HG03066 (cell line): ENCODE results near the gene LRIF1.
"Not testable (repeated sequence)": the region's sequence is repeated elsewhere in the genome, so short reads cannot be mapped to it uniquely, and the experiment has no call there.

Experiments used
- ATAC-seq: cut with Tn5 transposase; IDR thresholded peaks from one replicate; pipeline ENCODE4 v1.9.1; 2021; ENCODE audit warnings: low read depth; ENCODE audit not compliant: unreplicated experiment

Gene LRIF1, protein sequence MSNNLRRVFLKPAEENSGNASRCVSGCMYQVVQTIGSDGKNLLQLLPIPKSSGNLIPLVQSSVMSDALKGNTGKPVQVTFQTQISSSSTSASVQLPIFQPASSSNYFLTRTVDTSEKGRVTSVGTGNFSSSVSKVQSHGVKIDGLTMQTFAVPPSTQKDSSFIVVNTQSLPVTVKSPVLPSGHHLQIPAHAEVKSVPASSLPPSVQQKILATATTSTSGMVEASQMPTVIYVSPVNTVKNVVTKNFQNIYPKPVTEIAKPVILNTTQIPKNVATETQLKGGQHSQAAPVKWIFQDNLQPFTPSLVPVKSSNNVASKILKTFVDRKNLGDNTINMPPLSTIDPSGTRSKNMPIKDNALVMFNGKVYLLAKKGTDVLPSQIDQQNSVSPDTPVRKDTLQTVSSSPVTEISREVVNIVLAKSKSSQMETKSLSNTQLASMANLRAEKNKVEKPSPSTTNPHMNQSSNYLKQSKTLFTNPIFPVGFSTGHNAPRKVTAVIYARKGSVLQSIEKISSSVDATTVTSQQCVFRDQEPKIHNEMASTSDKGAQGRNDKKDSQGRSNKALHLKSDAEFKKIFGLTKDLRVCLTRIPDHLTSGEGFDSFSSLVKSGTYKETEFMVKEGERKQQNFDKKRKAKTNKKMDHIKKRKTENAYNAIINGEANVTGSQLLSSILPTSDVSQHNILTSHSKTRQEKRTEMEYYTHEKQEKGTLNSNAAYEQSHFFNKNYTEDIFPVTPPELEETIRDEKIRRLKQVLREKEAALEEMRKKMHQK

DNA sequence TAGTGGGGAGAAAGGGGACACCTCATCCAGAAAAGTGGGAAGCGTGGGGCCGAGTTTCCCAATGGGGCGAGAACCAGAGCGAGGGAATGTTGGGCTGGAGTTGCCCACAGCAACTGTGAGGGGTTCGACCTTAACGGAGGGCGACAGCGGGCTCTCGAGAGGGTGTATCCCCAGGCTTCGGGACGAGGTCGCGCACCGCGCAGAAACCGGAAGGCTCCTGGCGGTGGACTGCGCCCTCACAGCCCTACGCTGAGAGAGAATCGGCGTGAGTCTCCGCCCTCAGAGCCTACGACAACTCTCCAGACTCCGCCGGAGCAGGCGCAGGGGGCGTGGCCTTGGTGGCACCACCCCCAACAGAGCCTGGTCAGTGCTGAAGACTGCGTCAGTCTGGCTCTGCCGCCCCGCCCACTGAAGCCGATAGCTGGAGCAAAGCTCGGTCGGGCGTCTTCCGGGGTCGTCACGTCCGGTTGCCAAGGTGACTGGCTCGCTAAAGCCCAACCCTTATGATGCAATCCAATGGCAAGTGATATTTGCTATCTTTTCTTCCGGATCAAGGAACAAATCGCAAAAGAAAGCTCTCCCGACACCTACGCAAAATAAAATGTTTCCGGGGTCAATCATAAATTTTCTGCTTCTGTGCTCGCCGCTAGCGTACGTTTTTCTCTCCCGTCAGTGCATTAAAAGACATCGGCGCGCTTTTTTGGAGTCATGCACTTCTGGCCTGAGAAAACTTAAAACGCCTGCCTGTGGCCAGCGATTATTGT, at the start of gene LRIF1:
Gene LRIF1, minus strand, starts transcription at position 232 of the 764 bp plus-strand sequence. CDS start 234 bp downstream, outside the sequence.
- ATAC-seq = peak; percentile 95

DNA sequence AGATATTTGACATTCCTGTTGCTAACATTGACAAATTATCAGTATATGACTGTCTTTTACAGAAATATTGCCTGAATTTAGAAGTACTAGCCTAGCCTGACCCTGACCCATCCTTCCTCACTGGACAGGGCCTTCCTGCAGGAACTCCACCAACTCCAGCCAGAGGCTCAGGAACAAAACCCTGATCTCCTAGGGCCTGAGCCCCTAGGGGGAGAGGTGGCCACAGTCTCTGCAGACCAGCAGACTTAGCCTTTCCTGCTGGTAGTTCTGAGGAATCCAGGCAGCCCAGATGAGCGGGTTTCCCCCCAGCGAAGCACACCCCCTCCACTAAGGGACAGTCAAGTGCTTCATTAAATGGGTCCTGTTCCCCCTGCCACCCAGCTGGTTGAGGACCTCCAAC, 44.3 kb upstream of the LRIF1 start:
- no peak for ATAC-seq

DNA sequence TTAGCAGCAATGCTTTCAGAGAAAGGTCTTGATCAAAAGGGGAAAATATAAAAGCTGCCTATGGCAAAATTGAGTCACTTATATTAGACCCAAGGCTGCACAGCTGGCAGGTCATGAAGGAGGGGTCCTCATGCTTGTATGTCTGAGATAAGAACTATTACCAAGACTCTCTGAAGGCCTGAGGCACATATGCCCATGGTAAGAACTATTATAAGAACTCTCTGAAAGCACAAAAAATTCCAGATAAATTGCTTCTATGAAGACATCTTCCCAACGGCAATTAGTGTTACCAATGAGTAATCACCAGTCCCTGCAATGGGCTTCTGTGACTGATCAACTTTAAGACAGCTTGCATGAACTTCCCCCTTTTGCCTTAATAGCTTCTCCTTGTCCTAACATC, 42.8 kb upstream of the LRIF1 start:
- ATAC-seq = no peak

DNA sequence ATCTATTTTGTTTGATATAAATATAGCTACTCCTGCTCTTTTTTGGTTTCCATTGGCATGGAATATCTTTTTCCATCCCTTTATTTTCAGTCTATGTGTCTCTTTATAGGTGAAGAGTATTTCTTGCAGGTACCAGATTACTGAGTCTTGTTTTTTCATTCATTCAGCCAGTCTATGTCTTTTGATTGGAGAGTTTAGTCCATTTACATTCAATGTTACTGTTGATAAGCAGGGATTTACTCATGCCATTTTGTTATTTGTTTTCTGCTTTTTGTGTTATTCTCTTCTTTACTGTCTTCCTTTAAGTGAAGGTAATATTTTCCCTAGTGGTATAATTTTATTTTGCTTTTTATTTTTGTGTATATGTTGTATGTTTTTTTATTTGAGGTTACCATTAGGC, 35.9 kb upstream of the LRIF1 start:
- not testable (repeated sequence) for ATAC-seq

DNA sequence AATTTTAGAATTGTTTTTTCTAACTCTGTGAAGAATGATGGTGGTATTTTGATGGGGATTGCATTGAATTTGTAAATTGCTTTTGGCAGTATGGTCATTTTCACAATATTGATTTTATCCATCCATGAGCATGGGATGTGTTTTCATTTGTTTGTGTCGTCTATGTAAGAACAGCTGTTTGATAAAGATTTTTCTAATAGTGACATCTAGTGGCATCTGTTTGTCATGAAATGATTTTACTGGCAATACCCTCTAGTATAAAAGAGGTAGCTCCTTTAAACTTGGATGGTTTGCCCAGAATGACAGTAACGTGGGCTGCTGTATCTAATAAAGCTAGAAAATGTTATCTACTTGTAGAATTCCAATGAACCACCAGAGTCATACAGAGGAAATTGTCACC, 28.6 kb upstream of the LRIF1 start:
- ATAC-seq = not testable (repeated sequence)

DNA sequence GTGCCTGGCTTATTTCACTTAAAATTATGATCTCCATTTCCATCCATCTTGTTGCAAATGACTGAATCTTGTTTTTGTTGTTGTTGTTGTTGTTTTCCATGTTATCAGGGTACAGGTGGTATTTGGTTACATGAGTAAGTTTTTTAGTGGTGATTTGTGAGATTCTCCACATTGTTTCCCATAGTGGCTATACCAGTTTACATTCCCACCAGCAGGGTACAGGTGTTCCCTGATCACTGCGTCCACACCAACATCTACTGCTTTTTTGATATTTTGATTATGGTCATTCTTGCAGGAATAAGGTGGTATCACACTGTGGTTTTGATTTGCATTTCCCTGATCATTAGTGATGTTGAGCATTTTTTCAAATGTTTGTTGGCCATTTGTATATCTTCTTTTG, 27.6 kb upstream of the LRIF1 start:
- ATAC-seq = not testable (repeated sequence)

DNA sequence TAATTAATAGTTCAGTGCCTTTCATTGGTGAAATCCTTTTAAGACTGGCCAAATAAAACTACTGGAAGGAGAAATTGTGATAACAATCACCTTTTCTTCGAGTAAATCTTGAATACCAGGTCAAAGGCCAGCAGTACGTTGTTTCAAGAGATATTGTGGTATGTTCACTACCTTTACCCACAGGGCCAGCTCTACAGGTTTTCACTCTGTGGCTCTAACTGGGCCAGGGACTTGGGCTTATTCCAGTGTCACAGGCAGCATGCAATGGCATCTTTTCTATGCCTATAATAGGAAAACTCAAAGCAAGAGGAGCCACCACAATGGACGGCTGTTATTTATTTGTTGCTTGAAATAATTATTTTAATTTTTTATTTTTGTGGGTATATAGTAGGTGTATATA, 26.8 kb upstream of the LRIF1 start:
- no peak for ATAC-seq

DNA sequence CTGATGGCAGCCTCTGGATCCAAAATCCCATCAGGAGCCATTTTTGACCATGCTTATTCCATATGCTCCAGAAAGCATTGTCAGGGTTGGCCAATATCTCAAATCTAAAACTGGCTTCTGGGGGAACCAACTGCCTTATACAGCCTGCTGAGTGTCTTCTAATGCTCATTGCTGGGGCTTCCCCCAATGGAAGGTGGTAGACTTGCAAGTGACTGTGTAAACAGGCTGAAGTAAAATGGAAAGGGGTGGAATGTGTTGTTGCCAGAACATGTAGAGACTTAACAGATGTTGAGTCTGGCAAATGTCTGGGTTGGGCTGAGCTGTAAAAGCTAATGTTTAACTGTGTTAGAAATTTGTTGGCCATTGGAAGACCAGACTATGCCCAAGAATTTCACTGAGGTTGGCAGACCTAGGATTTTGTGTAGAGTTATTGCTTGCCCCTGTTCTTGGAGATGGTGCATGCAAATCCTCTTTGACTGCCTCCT, 22.7 kb upstream of the LRIF1 start:
- ATAC-seq = no peak

DNA sequence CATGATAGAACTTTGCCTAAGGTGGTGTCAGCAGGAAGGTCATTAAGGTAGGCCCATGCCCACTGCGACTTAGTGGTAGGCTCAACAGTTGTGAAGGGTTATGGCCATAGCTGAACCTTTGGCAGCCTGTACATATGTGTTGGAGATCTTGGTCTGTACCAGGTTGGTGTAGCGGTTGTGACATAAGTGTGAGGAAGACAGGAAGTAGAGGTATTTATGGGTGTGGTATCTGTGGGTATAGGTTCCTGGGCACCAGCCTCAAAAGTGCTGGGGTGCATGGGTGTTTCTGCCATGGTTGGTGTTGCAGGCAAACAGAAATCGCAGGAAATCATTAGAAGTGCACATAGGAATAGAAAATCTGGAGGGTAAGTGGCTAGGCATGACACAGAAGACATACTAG, 18.6 kb upstream of the LRIF1 start:
- no peak for ATAC-seq

DNA sequence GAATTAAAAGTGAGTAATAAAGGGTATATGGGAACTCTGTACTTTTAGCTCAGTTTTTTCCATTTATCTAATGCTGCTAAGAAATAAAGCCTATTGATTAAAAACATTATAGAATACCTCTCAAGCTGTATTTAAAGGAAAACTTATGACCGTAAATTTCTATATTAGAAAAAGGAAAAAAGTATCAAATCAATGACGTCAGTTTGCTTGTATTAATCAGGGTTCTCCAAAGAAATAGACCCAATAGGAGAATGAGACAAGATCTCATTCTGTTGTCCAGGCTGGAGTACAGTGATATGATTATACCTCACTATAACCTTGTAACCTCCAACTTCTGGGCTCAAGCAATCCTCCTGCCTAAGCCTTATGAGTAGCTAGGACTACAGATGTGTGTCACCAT, 15.4 kb upstream of the LRIF1 start:
- ATAC-seq = no peak

DNA sequence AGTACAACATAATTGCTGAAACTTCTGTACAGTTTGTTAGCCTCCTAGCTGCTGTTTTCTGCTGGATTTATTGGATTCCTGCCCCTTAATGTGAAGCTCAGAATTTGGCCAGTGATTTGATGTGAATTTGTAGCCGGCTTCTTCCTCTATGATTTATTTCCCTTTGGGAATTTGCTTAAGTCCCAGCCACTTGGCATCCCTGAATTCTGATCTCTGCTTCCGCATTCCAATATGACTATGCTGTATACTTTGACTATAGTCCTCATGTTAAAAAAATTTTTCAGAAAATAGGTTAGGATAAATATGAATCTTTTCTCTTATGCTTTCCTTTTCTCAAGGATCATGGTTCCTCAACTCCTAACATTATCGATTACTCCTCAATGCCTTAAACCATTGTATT, 12.4 kb upstream of the LRIF1 start:
- ATAC-seq = no peak

DNA sequence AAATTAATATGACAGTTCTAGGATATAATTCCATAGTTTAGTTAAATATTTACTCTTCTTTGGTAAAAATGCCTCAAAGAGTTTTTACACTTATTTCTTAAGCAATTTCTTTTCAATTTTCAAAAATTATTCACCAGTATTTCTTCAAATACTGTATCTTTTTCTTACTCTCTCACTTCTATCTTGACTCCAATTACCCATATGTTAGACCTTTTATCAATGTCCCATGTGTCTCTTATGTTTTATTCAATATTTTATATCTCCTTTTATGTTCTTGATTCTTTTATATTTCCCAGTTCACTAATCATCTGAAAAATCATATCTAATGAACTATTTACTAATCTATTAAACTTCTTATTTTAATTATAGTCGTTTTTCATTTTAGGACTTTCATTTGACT, 11.5 kb upstream of the LRIF1 start:
- no peak for ATAC-seq

DNA sequence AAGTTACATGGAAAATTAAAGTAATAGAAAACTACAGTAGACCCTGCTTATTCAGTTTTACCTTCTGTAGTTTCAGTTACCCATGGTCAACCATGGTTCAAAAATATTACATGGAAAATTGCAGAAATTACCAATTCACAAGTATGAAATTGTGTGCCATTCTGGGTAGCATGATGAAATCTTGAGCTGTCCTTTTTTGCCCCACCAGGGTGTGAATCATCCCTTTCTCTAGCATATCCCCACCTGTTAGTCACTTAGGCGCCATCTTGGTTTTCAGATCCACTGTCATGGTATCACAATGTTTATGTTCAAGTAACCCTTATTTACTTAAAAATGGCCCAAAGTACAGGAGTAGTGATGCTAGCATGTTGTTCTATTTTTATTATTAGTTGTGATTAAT, 3.5 kb upstream of the LRIF1 start:
- ATAC-seq = no peak

DNA sequence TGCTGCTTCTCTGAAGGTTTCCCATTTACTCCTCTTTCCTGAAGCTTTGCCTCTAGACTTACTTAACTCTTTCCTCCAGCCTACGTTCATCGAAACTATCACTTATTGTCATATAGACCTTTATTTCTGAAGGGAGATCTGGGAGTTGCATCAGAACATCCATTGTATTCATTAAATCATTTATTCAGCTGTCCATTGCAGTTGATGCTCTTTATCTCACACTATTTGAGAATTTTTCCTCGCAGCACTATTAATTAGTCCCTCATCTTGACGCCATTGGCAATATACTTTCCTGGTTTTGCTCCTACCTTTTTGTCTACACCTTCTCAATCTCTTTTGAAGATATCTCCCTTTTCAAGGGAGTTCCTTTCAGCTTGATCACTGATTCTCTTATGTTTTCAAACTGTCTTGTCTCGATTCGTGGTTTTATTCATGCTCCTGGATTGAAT, 757 bp upstream of the LRIF1 start:
- no peak for ATAC-seq

DNA sequence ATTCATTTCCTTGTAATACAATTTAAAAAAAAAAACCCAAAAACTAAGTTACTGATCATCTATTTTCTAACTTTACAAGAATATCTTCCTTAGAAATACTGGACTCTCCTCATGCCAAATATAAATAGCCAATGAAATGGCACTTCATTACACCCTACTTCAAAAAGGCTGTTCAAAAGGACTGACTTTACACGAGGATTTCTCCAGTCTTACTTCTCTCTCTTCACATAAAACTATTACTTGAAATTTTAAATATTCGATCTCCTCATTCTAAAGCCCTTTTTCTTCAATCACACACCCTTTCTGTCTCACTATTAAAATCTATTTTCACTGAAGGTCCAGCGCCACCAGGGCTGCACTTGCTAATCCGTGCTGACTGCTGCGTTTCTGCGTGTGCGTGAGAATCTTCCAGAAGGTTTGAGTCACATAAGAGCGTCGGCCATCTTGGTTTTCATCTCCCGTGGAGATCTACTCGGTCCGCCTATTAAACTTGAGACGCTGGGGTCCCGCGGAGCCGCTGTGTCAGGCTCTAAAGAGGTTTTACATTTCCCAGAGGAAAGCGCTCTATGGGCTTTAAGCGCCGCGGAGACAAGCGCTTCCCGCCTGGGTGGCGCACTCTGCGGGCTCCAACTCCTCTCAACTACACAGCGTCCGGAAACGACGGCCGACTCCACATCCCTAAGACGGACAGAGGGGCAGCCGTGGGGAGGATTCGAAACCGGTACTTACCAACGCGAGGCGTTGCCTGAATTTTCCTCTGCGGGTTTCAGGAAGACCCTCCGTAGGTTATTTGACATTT, 631 bp downstream of the LRIF1 start:
- no peak for ATAC-seq

DNA sequence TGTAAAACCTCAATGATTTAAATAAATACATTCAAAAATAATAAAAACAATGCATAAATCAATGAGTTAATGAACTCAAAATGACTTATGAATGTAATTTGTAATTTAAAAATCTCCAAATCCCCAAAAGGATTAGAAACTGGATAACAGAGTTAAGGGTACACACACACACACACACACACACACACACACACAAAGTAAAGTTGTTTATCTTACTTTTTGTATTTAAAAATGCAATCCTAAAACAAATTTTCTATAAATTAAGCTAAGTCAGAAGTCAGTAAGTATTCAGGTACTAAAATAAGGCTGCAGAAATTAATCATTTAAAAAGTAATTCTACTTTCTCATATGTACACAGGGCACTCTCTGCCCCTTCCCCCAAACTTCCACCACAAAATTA, 1.8 kb downstream of the LRIF1 start:
- ATAC-seq = no peak

DNA sequence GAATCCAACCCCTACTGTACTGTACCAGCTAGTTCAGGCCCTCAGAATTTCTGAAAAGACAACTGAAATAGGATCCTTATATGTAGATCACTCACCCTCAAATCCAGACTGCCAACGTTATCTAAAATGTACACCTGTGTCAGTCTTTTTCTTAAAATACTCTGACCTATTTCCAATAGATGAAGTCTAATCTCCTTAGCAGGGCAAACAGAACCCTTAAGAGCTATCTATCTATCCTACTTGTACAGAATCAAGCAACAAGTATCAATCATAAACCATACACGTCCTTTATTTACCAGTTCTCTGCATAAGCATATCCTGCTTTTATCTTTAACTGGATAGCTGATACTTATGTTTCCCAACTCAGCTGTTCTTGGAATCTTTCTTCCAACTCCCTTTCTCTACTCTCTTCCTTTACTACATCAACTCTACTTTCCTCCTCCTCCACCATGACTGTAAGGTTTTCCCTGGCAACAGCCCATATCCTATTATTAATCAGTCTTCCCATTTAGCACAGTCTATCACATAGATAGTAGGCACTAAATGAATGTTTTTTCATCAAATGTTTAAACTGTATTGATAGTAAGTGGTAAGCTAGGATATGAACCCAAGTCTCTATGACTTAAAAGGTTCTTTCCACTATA, 2.8 kb downstream of the LRIF1 start:
- no peak for ATAC-seq

DNA sequence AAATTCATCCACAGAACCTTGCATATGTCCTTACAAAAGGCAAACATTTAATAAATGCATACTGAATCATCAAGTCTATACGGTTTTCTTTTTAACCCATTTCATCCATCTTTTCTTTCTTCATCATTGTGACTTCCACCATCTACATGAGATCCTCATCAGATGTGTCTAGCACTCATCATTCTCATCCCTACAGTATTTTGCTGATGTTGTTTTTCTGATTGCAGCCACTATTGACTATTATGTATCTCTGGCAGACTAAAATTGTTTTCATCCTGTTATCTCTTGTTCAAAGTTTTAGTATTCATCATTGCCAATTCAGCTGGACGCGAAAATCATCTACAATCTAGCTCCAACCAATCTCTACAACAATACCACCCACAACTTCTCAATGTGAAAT, 5.9 kb downstream of the LRIF1 start:
- ATAC-seq = no peak

DNA sequence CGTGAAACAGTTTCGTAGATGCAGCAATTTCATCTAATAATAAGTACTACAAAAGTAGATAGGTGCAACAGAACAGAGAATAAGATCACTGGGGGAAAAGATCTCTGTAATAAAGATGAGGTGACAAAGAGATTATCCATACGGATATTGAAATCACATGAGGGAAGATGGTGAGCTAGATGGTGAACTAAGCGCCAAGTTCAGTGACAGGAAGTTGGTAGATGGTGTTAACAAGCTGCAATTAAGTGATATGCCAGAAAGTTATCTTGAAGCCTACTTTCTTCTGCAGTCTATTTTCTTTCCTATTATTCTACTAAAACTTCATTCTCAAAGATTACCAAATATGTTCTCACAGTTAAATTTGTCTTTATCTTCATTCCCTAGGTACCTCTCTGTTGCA, 7.1 kb downstream of the LRIF1 start:
- no peak for ATAC-seq

DNA sequence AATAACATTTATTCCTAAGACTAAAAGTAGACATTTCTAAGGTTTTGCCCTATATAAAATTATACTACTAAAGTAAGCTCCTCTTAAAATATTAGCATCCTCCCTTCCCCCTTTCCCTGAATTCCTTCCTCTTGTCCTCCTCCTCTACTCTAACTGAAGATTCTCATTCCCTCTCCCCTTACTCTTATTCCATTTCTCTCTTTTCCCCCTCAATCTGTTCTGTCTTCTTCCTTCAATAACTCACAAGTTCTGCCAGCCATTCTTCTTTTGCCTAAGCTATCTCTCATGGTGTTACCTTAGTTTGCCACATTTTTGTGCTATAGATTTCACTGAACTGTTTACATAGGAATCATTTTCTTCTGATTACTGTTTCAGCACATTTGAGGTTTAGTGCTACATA, 10.7 kb downstream of the LRIF1 start:
- no peak for ATAC-seq
